Aorta (tissue), 5 donors: ENCODE results near the gene PNPLA6. TPM values are rescaled to one million over a fixed set of nuclear protein-coding genes. Genes with fewer than 3 reads are reported as not detected.

Source experiments
- ATAC-seq: fragments of 200-7000 bp; cut with Tn5 transposase; one replicate; pipeline ENCODE4 v1.9.1; 2022; ENCODE audit warnings: moderate library complexity; ENCODE audit not compliant: low FRiP score
- DNase-seq, 2 donors: peaks; one replicate each; pipeline ENCODE4 v3.0.0-alpha.2; 2020
- H3K27ac ChIP-seq, 2 donors: one replicate each; pipeline ENCODE4 v1.5.1; 2013; ENCODE audit warnings: low read length in 2 of 2, mild to moderate bottlenecking in 2 of 2, moderate library complexity in 2 of 2, control low read depth in 1 of 2, inconsistent platforms in 1 of 2, low read depth in 1 of 2
- H3K27me3 ChIP-seq, 2 donors: one replicate each; pipeline ENCODE4 v1.6.1; 2013; ENCODE audit warnings: control low read depth in 1 of 2, low read length in 1 of 2, mild to moderate bottlenecking in 1 of 2, moderate library complexity in 1 of 2; ENCODE audit not compliant: insufficient read depth in 2 of 2, control insufficient read depth in 1 of 2
- H3K36me3 ChIP-seq, 2 donors: one replicate each; pipeline ENCODE4 v1.6.1; 2013; ENCODE audit warnings: control low read depth in 1 of 2, low read length in 1 of 2, mild to moderate bottlenecking in 1 of 2; ENCODE audit not compliant: insufficient read depth in 2 of 2, control insufficient read depth in 1 of 2
- H3K4me1 ChIP-seq, 2 donors: one replicate each; pipeline ENCODE4 v1.6.1; 2013; ENCODE audit warnings: low read length in 2 of 2, control low read depth in 1 of 2, mild to moderate bottlenecking in 1 of 2, moderate library complexity in 1 of 2; ENCODE audit not compliant: insufficient read depth in 2 of 2, control insufficient read depth in 1 of 2
- H3K4me3 ChIP-seq, 2 donors: one replicate each; pipeline ENCODE4 v1.5.1; 2013; ENCODE audit warnings: low read length in 2 of 2, control low read depth in 1 of 2, mild to moderate bottlenecking in 1 of 2
- H3K9me3 ChIP-seq: one replicate; pipeline ENCODE4 v1.6.1; 2013; ENCODE audit warnings: mild to moderate bottlenecking, low read length; ENCODE audit not compliant: control insufficient read depth
- WGBS, 2 donors: extraction: QIAGEN DNeasy Blood & Tissue Kit; methylation state at CpG; one replicate each; pipeline ENCODE4 v1.1.7; 2013; 5-methylcytosine and 5-hydroxymethylcytosine counted together
- intact Hi-C, 2 donors: fragments of 100-400 bp; cut with DNase I; formaldehyde crosslinking; loops; one replicate each; pipeline versions ENCODE4 v1.14.2 to v1.15.0; 2022
- polyA plus RNA-seq, 2 donors: library from polyadenylated mRNA; stranded (reverse); fragments of 200-250 nt; gene quantifications; one replicate each; pipeline ENCODE4 v1.2.3, GENCODE V29; 2013
- total RNA-seq, 2 donors: library from RNA; stranded (reverse); fragmentation: NEBNext Ultra II Directional; extraction: Animal tissue kit (Norgen Biotek cat#: 25700); gene quantifications; one replicate each; pipeline ENCODE4 v1.2.1, GENCODE V29; 2021
- donor health status: healthy with polysubstance abuse.
- donor health status: Bipolar disorder and iron deficiency.
- donor health status: DM: no; HTN: no; CAD: no.
- donor health status: DM: no; HTN: no; CAD: no.
- donor health status: DM: yes; HTN: yes; CAD: no.

PNPLA6 gene
- total and polyA plus RNA-seq, 4 donors, result 25.0 to 136 (median 91.3) TPM

DNA sequence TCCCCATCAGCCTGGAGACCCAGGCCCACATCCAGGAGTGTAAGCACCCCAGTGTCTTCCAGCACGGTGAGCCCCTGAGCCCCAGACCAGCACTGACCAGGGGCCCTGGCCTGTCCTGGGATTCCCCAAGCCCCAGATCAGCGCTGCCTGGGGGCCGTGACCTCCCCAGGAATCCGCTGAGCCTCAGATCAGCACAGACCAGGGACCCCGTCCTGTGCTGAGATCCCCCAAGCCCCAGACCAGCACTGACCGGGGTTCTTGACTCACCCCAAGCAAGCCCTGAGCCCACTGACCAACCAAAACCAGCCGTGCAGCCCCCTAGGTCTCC is 7.4 kb upstream of the PNPLA6 start:
- H3K27ac ChIP-seq, result no peak overlapping the region
- H3K4me1 ChIP-seq, result no peaks in the 10 kb centered on the region
- intact Hi-C loops, result no loop called here
- no peaks in the 10 kb centered on the region for H3K9me3 ChIP-seq
- H3K36me3 ChIP-seq, result no peaks in the 10 kb centered on the region
- ATAC-seq, result no peak
- no peak overlapping the region for H3K4me3 ChIP-seq
- DNase-seq, result no peak
- H3K27me3 ChIP-seq, result no peaks in the 10 kb centered on the region
- 92 to 94% methylated on average over 7 of the region's 7 CpGs for WGBS, 2 donors

DNA sequence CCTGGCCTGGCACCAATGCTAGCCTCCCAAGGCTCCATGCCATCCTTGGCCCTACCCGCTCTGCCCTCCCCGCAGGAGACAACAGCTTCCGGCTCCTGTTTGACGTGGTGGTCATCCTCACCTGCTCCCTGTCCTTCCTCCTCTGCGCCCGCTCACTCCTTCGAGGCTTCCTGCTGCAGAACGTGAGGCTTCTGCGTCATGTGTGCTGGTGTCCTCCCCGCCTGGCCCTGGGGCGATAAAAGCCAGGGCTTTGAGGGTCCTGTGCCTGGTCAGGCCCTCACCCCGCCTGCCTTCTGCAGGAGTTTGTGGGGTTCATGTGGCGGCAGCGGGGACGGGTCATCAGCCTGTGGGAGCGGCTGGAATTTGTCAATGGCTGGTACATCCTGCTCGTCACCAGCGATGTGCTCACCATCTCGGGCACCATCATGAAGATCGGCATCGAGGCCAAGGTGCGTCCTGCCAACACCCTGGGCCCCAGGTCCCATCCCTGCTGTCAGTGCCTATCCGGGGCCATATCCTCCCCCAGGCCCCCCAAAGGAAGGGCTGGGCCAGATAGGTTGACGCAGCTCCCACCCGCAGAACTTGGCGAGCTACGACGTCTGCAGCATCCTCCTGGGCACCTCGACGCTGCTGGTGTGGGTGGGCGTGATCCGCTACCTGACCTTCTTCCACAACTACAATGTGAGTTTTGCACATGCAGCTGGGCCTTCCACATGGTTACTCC is 6.8 kb upstream of the PNPLA6 start:
- H3K27me3 ChIP-seq, result no peaks in the 10 kb centered on the region
- no peaks in the 10 kb centered on the region for H3K4me1 ChIP-seq
- no peak for ATAC-seq
- intact Hi-C loops, result no loop called here
- WGBS, 2 donors, result 93 to 94% methylated on average over 32 of the region's 32 CpGs
- no peak for DNase-seq
- no peak overlapping the region for H3K27ac ChIP-seq
- H3K9me3 ChIP-seq, result no peaks in the 10 kb centered on the region
- H3K36me3 ChIP-seq, result no peaks in the 10 kb centered on the region
- no peak overlapping the region for H3K4me3 ChIP-seq

DNA sequence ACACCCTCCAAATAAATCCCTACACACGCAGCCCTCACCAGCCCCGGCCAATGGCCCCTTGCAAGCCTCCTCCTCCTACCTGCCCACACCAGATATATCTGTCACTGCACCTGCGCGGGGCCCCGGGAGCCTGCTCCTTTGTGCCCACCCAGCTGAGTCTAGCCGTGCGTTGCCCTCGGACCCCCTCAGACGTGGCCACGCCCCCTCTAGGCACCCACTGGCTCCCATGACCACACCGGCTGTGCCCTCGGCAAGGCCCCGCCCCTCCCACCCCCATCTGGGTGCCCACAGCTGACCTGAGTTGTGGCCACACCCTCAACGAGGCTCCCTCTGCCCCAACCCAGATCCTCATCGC is 6.3 kb upstream of the PNPLA6 start:
- intact Hi-C loops, result no loop called here

DNA sequence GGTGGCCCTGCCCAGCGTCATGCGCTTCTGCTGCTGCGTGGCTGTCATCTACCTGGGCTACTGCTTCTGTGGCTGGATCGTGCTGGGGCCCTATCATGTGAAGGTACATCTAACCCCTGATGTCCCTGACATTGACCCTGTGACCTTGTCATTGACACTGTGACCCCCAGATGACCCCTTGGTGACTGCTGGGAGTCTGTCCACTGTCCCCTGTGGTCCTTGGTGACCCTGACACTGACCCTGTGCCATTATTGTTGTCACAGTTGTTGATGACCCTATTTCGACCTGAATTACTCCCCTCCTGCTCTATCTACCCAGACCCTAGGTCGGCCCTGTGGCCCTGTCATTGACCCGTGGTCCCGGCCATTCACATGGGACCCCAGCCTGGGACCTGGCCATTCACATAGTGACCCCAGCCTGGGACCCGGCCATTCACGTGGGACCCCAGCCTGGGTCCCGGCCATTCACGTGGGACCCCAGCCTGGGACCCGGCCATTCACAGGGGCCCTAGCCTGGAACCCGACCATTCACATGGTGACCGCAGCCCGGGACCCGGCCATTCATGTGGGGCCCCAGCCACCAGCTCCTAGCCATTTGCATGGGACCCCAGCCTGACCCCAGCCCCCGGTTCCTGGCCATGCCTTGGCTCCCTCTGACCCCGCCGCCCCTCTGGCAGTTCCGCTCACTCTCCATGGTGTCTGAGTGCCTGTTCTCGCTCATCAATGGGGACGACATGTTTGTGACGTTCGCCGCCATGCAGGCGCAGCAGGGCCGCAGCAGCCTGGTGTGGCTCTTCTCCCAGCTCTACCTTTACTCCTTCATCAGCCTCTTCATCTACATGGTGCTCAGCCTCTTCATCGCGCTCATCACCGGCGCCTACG is 5.7 kb upstream of the PNPLA6 start:
- intact Hi-C loops, result loop anchor here (10.0 kb wide), 2 partner anchors 135 to 175 kb away; no protein-coding TSS in a partner anchor
- Histone ChIP-seq H3K36me3 (no peaks in the 10 kb centered on the region), H3K27me3 (no peaks in the 10 kb centered on the region)

More for the DNA sequence above, 6.3 kb upstream of the PNPLA6 start:
- H3K9me3 ChIP-seq, result no peaks in the 10 kb centered on the region
- ATAC-seq (no peak), DNase-seq (no peak)
- no peaks in the 10 kb centered on the region for H3K36me3 ChIP-seq
- H3K4me1 ChIP-seq, result no peaks in the 10 kb centered on the region
- WGBS, 2 donors, result 78 to 83% methylated on average over 14 to 15 of the region's 15 CpGs
- no peak overlapping the region for H3K4me3 ChIP-seq
- no peak overlapping the region for H3K27ac ChIP-seq
- H3K27me3 ChIP-seq, result no peaks in the 10 kb centered on the region

DNA sequence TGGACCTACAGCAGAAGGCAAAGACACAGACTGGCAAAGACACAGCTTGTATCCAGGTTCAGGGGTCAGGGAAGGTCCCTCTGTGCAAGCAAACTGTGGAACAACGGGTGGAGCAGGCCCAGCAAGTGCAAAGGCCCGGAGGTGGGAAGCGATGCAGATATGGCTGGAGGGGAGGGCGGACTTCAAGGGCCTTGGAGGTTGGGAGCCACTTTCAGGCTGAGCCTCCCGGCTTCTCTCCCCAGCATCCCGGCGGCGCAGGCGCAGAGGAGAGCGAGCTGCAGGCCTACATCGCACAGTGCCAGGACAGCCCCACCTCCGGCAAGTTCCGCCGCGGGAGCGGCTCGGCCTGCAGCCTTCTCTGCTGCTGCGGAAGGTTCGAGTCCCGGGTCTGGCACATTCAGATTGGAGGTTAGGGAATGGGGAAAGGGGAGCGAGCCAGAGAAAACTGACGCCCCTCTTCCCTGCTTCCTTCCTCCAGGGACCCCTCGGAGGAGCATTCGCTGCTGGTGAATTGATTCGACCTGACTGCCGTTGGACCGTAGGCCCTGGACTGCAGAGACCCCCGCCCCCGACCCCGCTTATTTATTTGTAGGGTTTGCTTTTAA is 2.1 kb upstream of the PNPLA6 start:
- H3K27ac ChIP-seq, result peak overlapping the region in 1 of 2 donors; percentile 41
- H3K27me3 ChIP-seq, result no peaks in the 10 kb centered on the region
- no peaks in the 10 kb centered on the region for H3K9me3 ChIP-seq
- DNase-seq (peak; percentile 90 to 92), ATAC-seq (peak; percentile 55)
- no peaks in the 10 kb centered on the region for H3K36me3 ChIP-seq
- 15 to 17% methylated on average over 30 of the region's 30 CpGs for WGBS, 2 donors
- peak overlapping the region; percentile 42 to 43 for H3K4me3 ChIP-seq
- intact Hi-C loops, result loop anchor here (10.0 kb wide), 2 partner anchors 139 to 179 kb away; no protein-coding TSS in a partner anchor
- H3K4me1 ChIP-seq, result no peaks in the 10 kb centered on the region

More for the DNA sequence above, 5.7 kb upstream of the PNPLA6 start:
- H3K9me3 ChIP-seq, result no peaks in the 10 kb centered on the region
- H3K4me1 ChIP-seq, result no peaks in the 10 kb centered on the region
- no peak for ATAC-seq
- no peak for DNase-seq
- no peak overlapping the region for H3K4me3 ChIP-seq
- no peak overlapping the region for H3K27ac ChIP-seq
- 95% methylated on average over 33 of the region's 33 CpGs for WGBS, 2 donors

DNA sequence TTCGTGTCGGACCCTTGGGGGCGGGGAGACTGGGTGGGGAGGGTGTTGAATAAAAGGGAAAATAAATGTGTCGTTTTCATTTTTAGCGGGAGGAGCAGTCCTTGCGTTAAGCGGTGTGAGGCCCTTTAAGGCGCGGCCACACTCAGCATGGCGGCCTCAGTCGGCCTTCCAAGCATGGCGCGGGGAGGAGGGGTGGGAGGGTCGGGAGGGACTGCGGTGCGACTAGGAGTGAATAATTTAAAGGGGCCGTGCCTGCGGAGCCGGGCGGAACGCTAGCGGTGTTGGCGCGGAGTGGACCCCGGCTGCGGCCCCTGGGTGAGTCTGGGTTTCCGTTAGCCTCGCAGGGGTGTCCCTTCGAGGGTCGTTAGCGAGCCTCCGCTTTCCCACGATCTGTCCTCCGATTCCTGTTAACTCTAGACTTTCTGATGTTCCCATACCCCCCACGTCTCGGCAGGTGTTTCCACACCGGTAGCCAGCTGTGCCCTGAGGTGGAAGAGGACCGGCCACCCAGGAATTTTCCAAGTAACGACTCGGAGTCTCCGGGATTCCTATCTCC is 1.5 kb upstream of the PNPLA6 start:
- no peaks in the 10 kb centered on the region for H3K27me3 ChIP-seq
- peak overlapping the region; percentile 76 to 82 for H3K4me3 ChIP-seq
- H3K27ac ChIP-seq, result peak overlapping the region; percentile 23 to 93
- 0 to 1% methylated on average over 37 to 41 of the region's 41 CpGs for WGBS, 2 donors
- ATAC-seq (peak; percentile 90), DNase-seq (peak; percentile 93 to 96)
- no peaks in the 10 kb centered on the region for H3K4me1 ChIP-seq
- H3K36me3 ChIP-seq, result peaks cover 0 to 3% of the 10 kb centered on the region in 2 donors
- no peaks in the 10 kb centered on the region for H3K9me3 ChIP-seq
- intact Hi-C loops, result loop anchor here (1.0 to 10.0 kb wide), 4 partner anchors 12 to 179 kb away; partner anchors contain the start of genes MCOLN1 (in 1 of the 2) and PEX11G (in 1 of the 2)

DNA sequence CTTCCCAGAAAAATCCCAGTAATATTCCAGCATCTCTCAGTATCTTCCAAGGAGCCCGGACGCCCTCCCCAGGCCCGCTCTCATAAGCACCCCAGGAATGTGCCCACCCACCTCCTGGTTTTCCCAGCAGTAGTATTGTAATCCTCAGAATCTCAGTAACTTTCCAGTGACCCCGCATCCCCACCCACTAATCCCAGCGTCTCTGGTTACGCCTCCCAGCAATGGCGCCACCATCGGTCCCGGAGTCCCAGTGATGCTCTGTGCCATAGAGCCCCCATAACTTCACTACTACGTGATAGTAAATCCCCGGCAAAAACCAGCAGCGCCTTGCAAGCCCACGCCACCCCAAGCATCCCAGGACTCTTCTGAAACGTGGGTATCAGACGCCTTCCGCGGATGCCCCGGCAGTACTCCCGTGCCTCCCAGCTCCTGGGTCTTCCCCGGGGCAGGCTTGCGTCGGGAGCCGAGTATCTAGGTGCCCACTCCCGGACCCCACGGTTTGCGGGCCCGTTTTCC is 928 bp upstream of the PNPLA6 start:
- Histone ChIP-seq H3K36me3 (peaks cover 0 to 3% of the 10 kb centered on the region in 2 donors), H3K4me1 (no peaks in the 10 kb centered on the region), H3K4me3 (peak overlapping the region; percentile 76 to 82), H3K9me3 (no peaks in the 10 kb centered on the region), H3K27ac (peak overlapping the region; percentile 34 to 93), H3K27me3 (no peaks in the 10 kb centered on the region)
- intact Hi-C loops, result loop anchor here (1.0 to 10.0 kb wide), 5 partner anchors 12 to 180 kb away; partner anchors contain the start of genes MCOLN1 (in 1 of the 2) and PEX11G (in 1 of the 2)
- ATAC-seq (peak; percentile 89), DNase-seq (peak; percentile 87 to 90)
- 0% methylated on average over 27 of the region's 27 CpGs for WGBS, 2 donors
